A549 (cell line): ENCODE results near the gene STEAP1. TPM values are rescaled to one million over a fixed set of nuclear protein-coding genes. Genes with fewer than 3 reads are reported as not detected.
A peak's percentile ranks its signal among the peaks of the same experiment; 100 is the strongest.
"Not testable (repeated sequence)": the region's sequence is repeated elsewhere in the genome, so short reads cannot be mapped to it uniquely, and the experiment has no call there.

ENCODE experiments used
- ATAC-seq, 2 experiments: fragments of 200-7000 bp in 1 of 2; fragments of >200 bp in 1 of 2; cut with Nextera tagmentation in 1 of 2; cut with Tn5 transposase in 1 of 2; 3 replicates each; pipeline versions ENCODE4 v1.8.0 to v1.9.1; 2018 to 2020; ENCODE audit warnings: mild to moderate bottlenecking in 1 of 2, moderate library complexity in 1 of 2
- CTCF ChIA-PET: fragments of 300-600 bp; sonication (Branson Sonifier 250); formaldehyde crosslinking; extraction: SDS; loops from one replicate; lab custom pipeline; 2021; ENCODE audit warnings: antibody characterized with exemption, inconsistent platforms; lab: Yijun Ruan, JAX
- POLR2A ChIA-PET: fragments of 350-600 bp; formaldehyde crosslinking; extraction: SDS; loops from one replicate; lab custom pipeline; 2021; ENCODE audit warnings: antibody characterized with exemption, inconsistent platforms; lab: Yijun Ruan, JAX
- DNase-seq, 2 experiments: peaks; one replicate each; pipeline versions ENCODE4 v3.0.0 to v3.0.0-alpha.2; 2011 to 2016; ENCODE audit warnings: low read depth in 1 of 2, low spot score in 1 of 2
- FAIRE-seq: peaks from 2 replicates; lab custom pipeline; 2011; peaks lifted over from hg19 to GRCh38; lab: Jason Lieb, UNC
- H3K27ac ChIP-seq, 2 experiments: fragments of >200 bp; sonication (Bioruptor Twin); formaldehyde crosslinking; 3 replicates each; pipeline ENCODE4 v1.5.1; 2016 to 2017
- H3K4me1 ChIP-seq: fragments of >200 bp; sonication (Bioruptor Twin); formaldehyde crosslinking; 3 replicates; pipeline ENCODE4 v1.6.1; 2016
- H3K4me2 ChIP-seq: fragments of >200 bp; sonication (Bioruptor Twin); formaldehyde crosslinking; 3 replicates; pipeline ENCODE4 v1.6.1; 2016
- H3K4me3 ChIP-seq: fragments of >200 bp; sonication (Bioruptor Twin); formaldehyde crosslinking; 3 replicates; pipeline ENCODE4 v1.5.1; 2016
- H3K9me3 ChIP-seq: fragments of >200 bp; sonication (Bioruptor Twin); formaldehyde crosslinking; 3 replicates; pipeline ENCODE4 v1.6.1; 2016
- ATOH8 ChIP-seq: fragments of 250-450 bp; sonication (Bioruptor Pico); IDR thresholded peaks from 2 replicates; pipeline ENCODE4 v1.5.0; 2020; ENCODE audit warnings: low read depth, mild to moderate bottlenecking, moderate library complexity
- CBX2 ChIP-seq: fragments of 200-600 bp; sonication (generic); IDR thresholded peaks from 2 replicates; pipeline ENCODE4 v1.6.1; 2016; ENCODE audit warnings: low read depth, mild to moderate bottlenecking, borderline replicate concordance
- CEBPB ChIP-seq, 2 experiments: fragments of >200 bp in 1 of 2; sonication (Bioruptor Twin) in 1 of 2; formaldehyde crosslinking in 1 of 2; IDR thresholded peaks; 2 replicates each; pipeline ENCODE4 v1.6.1; 2012 to 2016
- EHF ChIP-seq: fragments of 250-450 bp; sonication (Bioruptor Pico); IDR thresholded peaks from 2 replicates; pipeline ENCODE4 v1.5.0; 2020; ENCODE audit warnings: mild to moderate bottlenecking
- ELK1 ChIP-seq: fragments of 150-350 bp; IDR thresholded peaks from 2 replicates; pipeline ENCODE4 v1.6.1; 2014; ENCODE audit warnings: low read depth, mild to moderate bottlenecking, low read length
- ESRRA ChIP-seq: fragments of 150-350 bp; IDR thresholded peaks from 2 replicates; pipeline ENCODE4 v1.6.1; 2014; ENCODE audit warnings: mild to moderate bottlenecking, low read length, borderline replicate concordance
- FOXS1 ChIP-seq: fragments of 250-450 bp; sonication (Bioruptor Pico); IDR thresholded peaks from 2 replicates; pipeline ENCODE4 v1.5.0; 2020; ENCODE audit warnings: mild to moderate bottlenecking, moderate library complexity
- HEYL ChIP-seq: fragments of 250-450 bp; sonication (Bioruptor Pico); IDR thresholded peaks from 2 replicates; pipeline ENCODE4 v1.8.0; 2021; ENCODE audit warnings: mild to moderate bottlenecking, moderate library complexity
- HOXA7 ChIP-seq: fragments of 250-450 bp; sonication (Bioruptor Pico); IDR thresholded peaks from 2 replicates; pipeline ENCODE4 v1.5.0; 2020; ENCODE audit warnings: mild to moderate bottlenecking, moderate library complexity
- HOXB13 ChIP-seq: fragments of 250-450 bp; sonication (Bioruptor Pico); IDR thresholded peaks from 2 replicates; pipeline ENCODE4 v1.5.0; 2020; ENCODE audit warnings: low read depth, mild to moderate bottlenecking, moderate library complexity
- JUNB ChIP-seq: fragments of >200 bp; sonication (Bioruptor Twin); formaldehyde crosslinking; IDR thresholded peaks from 2 replicates; pipeline ENCODE4 v1.6.1; 2016
- KDM1A ChIP-seq: fragments of 200-600 bp; sonication (generic); IDR thresholded peaks from 2 replicates; pipeline ENCODE4 v1.6.1; 2016; ENCODE audit warnings: low read depth, mild to moderate bottlenecking
- KDM5A ChIP-seq: fragments of 200-600 bp; sonication (generic); IDR thresholded peaks from 2 replicates; pipeline ENCODE4 v1.6.1; 2016; ENCODE audit warnings: antibody characterized with exemption, mild to moderate bottlenecking
- MAFK ChIP-seq: fragments of 450-650 bp; IDR thresholded peaks from 2 replicates; pipeline ENCODE4 v1.6.1; 2014; ENCODE audit not compliant: partially characterized antibody
- MAX ChIP-seq: IDR thresholded peaks from 2 replicates; pipeline ENCODE4 v1.6.1; 2012
- NFE2L2 ChIP-seq: fragments of 150-350 bp; conservative IDR thresholded peaks from 2 replicates; pipeline ENCODE4 v1.6.1; 2014; ENCODE audit warnings: low read length
- POLR2AphosphoS2 ChIP-seq: conservative IDR thresholded peaks from 2 replicates; pipeline ENCODE4 v1.6.1; 2012; ENCODE audit warnings: low read length, improper control_type of control experiment, inconsistent platforms
- RARB ChIP-seq: fragments of 250-450 bp; sonication (Bioruptor Pico); IDR thresholded peaks from 2 replicates; pipeline ENCODE4 v1.8.0; 2021; ENCODE audit warnings: mild to moderate bottlenecking, moderate library complexity
- RNF2 ChIP-seq: fragments of 200-600 bp; sonication (generic); IDR thresholded peaks from 2 replicates; pipeline ENCODE4 v1.6.1; 2016; ENCODE audit warnings: low read depth, mild to moderate bottlenecking, antibody characterized with exemption, moderate library complexity, borderline replicate concordance
- SMC3 ChIP-seq: fragments of >200 bp; sonication (Bioruptor Twin); formaldehyde crosslinking; IDR thresholded peaks from 3 replicates; pipeline ENCODE4 v1.6.1; 2018; ENCODE audit warnings: inconsistent platforms
- SREBF2 ChIP-seq: fragments of 450-650 bp; IDR thresholded peaks from 2 replicates; pipeline ENCODE4 v1.6.1; 2014; ENCODE audit warnings: mild to moderate bottlenecking, moderate library complexity
- ZC3H11A ChIP-seq: fragments of 450-650 bp; IDR thresholded peaks from 2 replicates; pipeline ENCODE4 v1.6.1; 2014; ENCODE audit warnings: antibody characterized with exemption, mild to moderate bottlenecking
- WGBS: methylation state at CpG from one replicate; pipeline ENCODE4 v1.1.6; 2017; ENCODE audit errors: missing lambda C conversion rate; 5-methylcytosine and 5-hydroxymethylcytosine counted together
- polyA plus RNA-seq, 4 experiments: library from polyadenylated mRNA; depleted of rRNA in 3 of 4; stranded (reverse); fragments of >200 nt; fragmentation: RNase III in 1 of 4; extraction: RNeasy Plus Mini Kit Qiagen cat#74134 plus additional on column Dnase treatment in 1 of 4; gene quantifications; 2 replicates in 3 of 4; 3 replicates in 1 of 4; pipeline ENCODE4 v1.2.3, GENCODE V29; 2011 to 2017
- TF ChIP-seq, protein P1 (sequence below): fragments of 250-450 bp; sonication (Bioruptor Pico); IDR thresholded peaks from 2 replicates; pipeline ENCODE4 v1.5.0; 2021; ENCODE audit warnings: mild to moderate bottlenecking, moderate library complexity, borderline replicate concordance
- TF ChIP-seq, protein P2 (sequence below): fragments of 450-650 bp; IDR thresholded peaks from 2 replicates; pipeline ENCODE4 v1.6.1; 2014; ENCODE audit warnings: antibody characterized with exemption

The STEAP1 gene
- polyA plus RNA-seq, 2 of the 4 experiments (the other 2 are of a cell fraction) = 15.7 to 81.3 TPM

DNA sequence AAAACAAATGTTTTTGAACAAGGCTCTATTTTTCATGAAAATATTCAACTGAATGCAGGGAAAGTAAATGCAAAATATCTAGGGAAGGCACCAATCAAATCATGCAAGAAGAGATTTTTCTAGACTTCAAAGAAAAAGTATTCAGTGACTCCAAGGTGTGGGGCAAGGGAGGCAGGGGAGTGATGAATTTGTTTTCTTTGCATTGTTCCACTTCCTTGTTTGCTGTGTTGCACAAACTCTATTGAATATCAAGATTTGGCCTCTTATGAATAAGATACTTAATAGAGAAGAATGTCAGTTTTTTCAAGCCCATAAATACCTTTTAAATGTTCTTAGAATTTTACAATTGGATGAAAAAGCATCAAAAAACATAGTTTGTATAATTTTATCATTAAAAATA lies 26.4 kb downstream of the STEAP1 start (continued):
- TF ChIP-seq SMC3 = no peak
- TF ChIP-seq CBX2 = no peak
- TF ChIP-seq RARB = no peak
- TF ChIP-seq HOXB13 = no peak
- peak; percentile 80; the same call in 1 of the 2 replicates for TF ChIP-seq EHF (CRISPR knock-in tag)
- no peak for TF ChIP-seq MAFK
- no peak for TF ChIP-seq HOXA7 (CRISPR knock-in tag)
- TF ChIP-seq SREBF2 = no peak
- TF ChIP-seq JUNB = no peak
- no peak for TF ChIP-seq ZC3H11A
- TF ChIP-seq POLR2AphosphoS2 = no peak

- Histone ChIP-seq H3K27ac (no peak overlapping the region), H3K9me3 (no peaks in the 10 kb centered on the region), H3K4me1 (peaks cover 40% of the 10 kb centered on the region), H3K4me2 (no peak overlapping the region), H3K4me3 (no peak overlapping the region)
- ChIA-PET CTCF (no interaction called here), POLR2A (no interaction called here)
- TF ChIP-seq HOXA7 (CRISPR knock-in tag) (no peak), CEBPB (IDR thresholded peaks at IDR 0.05) (no peak), FOXS1 (no peak), MAX (no peak), ATOH8 (CRISPR knock-in tag) (no peak), HOXB13 (no peak), KDM5A (no peak), RNF2 (no peak), ESRRA (no peak)
- TF ChIP-seq, protein P1, sequence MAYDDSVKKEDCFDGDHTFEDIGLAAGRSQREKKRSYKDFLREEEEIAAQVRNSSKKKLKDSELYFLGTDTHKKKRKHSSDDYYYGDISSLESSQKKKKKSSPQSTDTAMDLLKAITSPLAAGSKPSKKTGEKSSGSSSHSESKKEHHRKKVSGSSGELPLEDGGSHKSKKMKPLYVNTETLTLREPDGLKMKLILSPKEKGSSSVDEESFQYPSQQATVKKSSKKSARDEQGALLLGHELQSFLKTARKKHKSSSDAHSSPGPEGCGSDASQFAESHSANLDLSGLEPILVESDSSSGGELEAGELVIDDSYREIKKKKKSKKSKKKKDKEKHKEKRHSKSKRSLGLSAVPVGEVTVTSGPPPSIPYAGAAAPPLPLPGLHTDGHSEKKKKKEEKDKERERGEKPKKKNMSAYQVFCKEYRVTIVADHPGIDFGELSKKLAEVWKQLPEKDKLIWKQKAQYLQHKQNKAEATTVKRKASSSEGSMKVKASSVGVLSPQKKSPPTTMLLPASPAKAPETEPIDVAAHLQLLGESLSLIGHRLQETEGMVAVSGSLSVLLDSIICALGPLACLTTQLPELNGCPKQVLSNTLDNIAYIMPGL (CRISPR knock-in tag) = no peak
- DNase-seq = no peak
- no peak for ATAC-seq
- FAIRE-seq = no peak
These were observed 27.2 kb downstream of the STEAP1 start for GRCh38 chr7:90181485-90181884.

GRCh38 chr7:90186290-90186689 lies 32.0 kb downstream of the STEAP1 start:
- ATAC-seq, H3K4me2 ChIP-seq: not testable (repeated sequence)
- peaks cover 20% of the 10 kb centered on the region; the same call in 1 of the 3 replicates for H3K4me1 ChIP-seq
- TF ChIP-seq KDM1A = 0 out of 2 replicates have a peak, but pooled peaks have one; percentile 23
- TF ChIP-seq, all 56 proteins: peak for 1; not testable (repeated sequence) for 55
- POLR2A ChIA-PET, H3K27ac ChIP-seq, FAIRE-seq, DNase-seq, H3K4me3 ChIP-seq, H3K9me3 ChIP-seq: not testable (repeated sequence)
- CTCF ChIA-PET = interaction anchor here (0.9 to 1.0 kb wide), 2 partner anchors 9 to 32 kb away, joined by 3 to 4 read pairs; partner anchors contain the start of gene STEAP1
- WGBS = 58% methylated on average over 4 of the region's 4 CpGs

DNA sequence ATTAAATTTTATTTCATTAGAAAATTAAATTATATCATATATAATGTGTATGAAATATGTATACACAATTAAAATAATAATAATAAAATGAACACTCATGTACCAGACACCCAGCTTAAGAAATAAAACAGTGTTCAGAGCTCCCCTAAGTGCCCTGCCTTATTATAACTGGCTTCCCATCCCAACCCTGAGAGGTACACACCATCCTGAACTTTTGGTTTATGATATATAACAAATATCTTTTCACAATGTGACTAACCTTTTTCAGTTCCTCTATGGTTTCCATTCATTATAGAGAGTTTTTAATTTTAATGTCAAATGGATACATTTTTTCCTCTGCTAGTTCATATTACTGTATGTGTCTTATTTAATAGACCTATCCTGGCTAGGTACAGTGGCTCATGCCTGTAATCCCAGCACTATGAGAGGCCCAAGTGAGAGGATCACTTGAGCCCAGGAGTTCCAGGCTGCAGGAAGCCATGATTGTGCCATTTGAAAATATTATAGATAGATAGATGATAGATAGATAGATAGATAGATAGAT lies 33.3 kb downstream of the STEAP1 start:
- Histone ChIP-seq H3K4me3 (no peak overlapping the region), H3K4me2 (no peak overlapping the region), H3K4me1 (peaks cover 20% of the 10 kb centered on the region; the same call in 1 of the 3 replicates), H3K9me3 (peaks cover 11% of the 10 kb centered on the region; the same call in 1 of the 3 replicates), H3K27ac (no peak overlapping the region; a peak in 1 of 6 replicates)
- ATAC-seq (no peak), DNase-seq (no peak), FAIRE-seq (no peak)
- ChIA-PET POLR2A (no interaction called here), CTCF (interaction anchor here (1.0 to 3.8 kb wide), 3 partner anchors 24 to 34 kb away, joined by 3 to 15 read pairs (median 8); partner anchors contain the start of genes STEAP1 and STEAP2)
- TF ChIP-seq HEYL (CRISPR knock-in tag) = no peak
- TF ChIP-seq SREBF2 = no peak
- TF ChIP-seq HOXA7 (CRISPR knock-in tag) = no peak
- TF ChIP-seq, protein P2, sequence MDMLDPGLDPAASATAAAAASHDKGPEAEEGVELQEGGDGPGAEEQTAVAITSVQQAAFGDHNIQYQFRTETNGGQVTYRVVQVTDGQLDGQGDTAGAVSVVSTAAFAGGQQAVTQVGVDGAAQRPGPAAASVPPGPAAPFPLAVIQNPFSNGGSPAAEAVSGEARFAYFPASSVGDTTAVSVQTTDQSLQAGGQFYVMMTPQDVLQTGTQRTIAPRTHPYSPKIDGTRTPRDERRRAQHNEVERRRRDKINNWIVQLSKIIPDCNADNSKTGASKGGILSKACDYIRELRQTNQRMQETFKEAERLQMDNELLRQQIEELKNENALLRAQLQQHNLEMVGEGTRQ = no peak
- no peak for TF ChIP-seq NFE2L2
- TF ChIP-seq, protein P1 (CRISPR knock-in tag) = no peak
- no peak for TF ChIP-seq ELK1
- no peak for TF ChIP-seq POLR2AphosphoS2
